Measurements from ENCODE around the gene NIP7. TPM values are rescaled to one million over a fixed set of nuclear protein-coding genes. Genes with fewer than 3 reads are reported as not detected.
A peak's percentile ranks its signal among the peaks of the same experiment; 100 is the strongest.

Gene NIP7
- total and polyA plus RNA-seq, 2 of the 8 experiments (the other 6 are each of a cell fraction or from before 2014, with no cell fraction given) = 14.5 to 52.2 TPM

GRCh38 chr16:69330286-69331109 is 9.1 kb upstream of the NIP7 start, which contains the start of gene PDF:
Gene PDF (minus strand): TSS chr16:69330588. CDS start chr16:69330570, 18 bp downstream.
- Histone ChIP-seq H3K23me2 (ENCODE audit: low read depth, low read length) (peaks cover 11% of the 10 kb centered on the region; the same call in 1 of the 2 replicates), H2AK5ac (ENCODE audit: low read depth, low read length) (no peak within 1 kb of the TSS), H3K27ac (ENCODE audit: low read depth, low read length) (peak within 1 kb of the TSS; percentile 95), H3K4me1 (replicated peaks in 1 of 4; ENCODE audit: control insufficient read depth in 3 of 4, insufficient read depth in 4 of 4, low read length in 3 of 4) (peaks cover 6 to 19% (median 12%) of the 10 kb centered on the region in 4 experiments), H3K14ac (ENCODE audit: insufficient read length) (no peak within 1 kb of the TSS), H3K9me3 (ENCODE audit: insufficient read depth in 2 of 2, low read depth in 1 of 2, low read length in 1 of 2) (no peaks in the 10 kb centered on the region), H3K4ac (replicated peaks; ENCODE audit: insufficient read length, low read depth, low read length) (peak within 1 kb of the TSS; percentile 93), H3K79me1 (ENCODE audit: low read depth, low read length) (peaks cover 17% of the 10 kb centered on the region), H3K79me2 (ENCODE audit: control insufficient read depth in 1 of 2, insufficient read depth in 2 of 2, low read length in 2 of 2) (peaks cover 9 to 44% of the 10 kb centered on the region in 2 experiments), H3K4me2 (ENCODE audit: insufficient read depth in 1 of 2, low read depth in 2 of 2, low read length in 2 of 2) (peak within 1 kb of the TSS; percentile 88 to 97), H2BK120ac (replicated peaks; ENCODE audit: low read depth, low read length) (no peak within 1 kb of the TSS), H3K56ac (replicated peaks; ENCODE audit: insufficient read length, low read depth, low read length) (peak within 1 kb of the TSS; percentile 83), H4K5ac (ENCODE audit: insufficient read length, low read depth, low read length) (peak within 1 kb of the TSS; percentile 98), H3K18ac (ENCODE audit: extremely low read depth, low read length) (peak within 1 kb of the TSS; percentile 93), H3K27me3 (replicated peaks in 1 of 4; ENCODE audit: control insufficient read depth in 3 of 4, extremely low read depth in 1 of 4, insufficient read depth in 3 of 4, low read length in 3 of 4) (no peaks in the 10 kb centered on the region), H3K23ac (ENCODE audit: insufficient read length) (no peak within 1 kb of the TSS), H2AFZ (ENCODE audit: low read length) (no peak within 1 kb of the TSS), H3K9ac (replicated peaks in 1 of 4; ENCODE audit: extremely low read depth in 1 of 4, low read depth in 3 of 4, low read length in 3 of 4) (peak within 1 kb of the TSS; percentile 50 to 98 (median 86)), H4K8ac (ENCODE audit: extremely low read depth, insufficient read depth, low read length) (peak within 1 kb of the TSS; percentile 96), H2BK15ac (ENCODE audit: low read length) (0 out of 2 replicates have a peak within 1 kb of the TSS, but pooled peaks have one; percentile 40), H4K20me1 (replicated peaks in 1 of 2; ENCODE audit: control insufficient read depth in 1 of 2, insufficient read depth in 2 of 2, low read length in 2 of 2) (peaks cover 10 to 30% of the 10 kb centered on the region in 2 experiments), H2BK5ac (ENCODE audit: low read depth, low read length) (peak within 1 kb of the TSS; percentile 85), H2BK20ac (ENCODE audit: low read length) (no peak within 1 kb of the TSS), H4K91ac (replicated peaks; ENCODE audit: insufficient read length, low read length) (peak within 1 kb of the TSS; percentile 77), H3K36me3 (ENCODE audit: control insufficient read depth in 2 of 4, insufficient read depth in 4 of 4, low read length in 3 of 4) (peaks cover 24 to 72% (median 42%) of the 10 kb centered on the region in 4 experiments), H3K4me3 (ENCODE audit: extremely low read depth in 1 of 4, insufficient read depth in 2 of 4, low read depth in 3 of 4, low read length in 4 of 4) (peak within 1 kb of the TSS; percentile 49 to 93 (median 86)), H2BK12ac (ENCODE audit: low read depth, low read length) (no peak within 1 kb of the TSS)
- FAIRE-seq = no peak
- peak; percentile 84 to 93 for DNase-seq (ENCODE audit: low read depth in 1 of 2, low spot score in 2 of 2)
- CTCF ChIA-PET (ENCODE audit: partially characterized antibody) = interaction anchor here (0.9 to 1.1 kb wide), 3 partner anchors 19 to 397 kb away, joined by 3 to 4 read pairs (median 3); no protein-coding TSS in a partner anchor
- POLR2A ChIA-PET (ENCODE audit: partially characterized antibody) = interaction anchor here (0.5 to 29.8 kb wide), 14 partner anchors 6 to 741 kb away, joined by 3 to 497 read pairs (median 4); partner anchors contain the start of genes CDH3, CHTF8, COG8 and NIP7
- 8% methylated on average over 66 of the region's 93 CpGs; no CpG with 5 or more reads in 1 of the 2 experiments for WGBS, 2 experiments (ENCODE audit: extremely low coverage in 1 of 2, insufficient coverage in 1 of 2, insufficient read length in 1 of 2, insufficient replicate concordance in 2 of 2, low coverage in 1 of 2, low lambda C conversion rate in 2 of 2, missing lambda C conversion rate in 1 of 2)
- TF ChIP-seq YY1 (IDR thresholded peaks at IDR 0.05; ENCODE audit: low read depth, low read length) (peak; percentile 85; the same call in 1 of the 2 replicates), TBP (IDR thresholded peaks at IDR 0.05; ENCODE audit: low read depth, low read length) (peak; percentile 78), PHF8 (conservative IDR thresholded peaks at IDR 0.05; ENCODE audit: low read depth, low read length) (peak; percentile 90), RAD21 (IDR thresholded peaks at IDR 0.05 in 1 of 2, conservative IDR thresholded peaks at IDR 0.05 in 1 of 2; ENCODE audit: low read depth in 2 of 2, low read length in 2 of 2) (no peak), CTBP2 (IDR thresholded peaks at IDR 0.05; ENCODE audit: borderline replicate concordance, insufficient read depth, insufficient read length, low read length) (no peak), USF2 (IDR thresholded peaks at IDR 0.05; ENCODE audit: low read length) (no peak)
- TF ChIP-seq, protein P1, sequence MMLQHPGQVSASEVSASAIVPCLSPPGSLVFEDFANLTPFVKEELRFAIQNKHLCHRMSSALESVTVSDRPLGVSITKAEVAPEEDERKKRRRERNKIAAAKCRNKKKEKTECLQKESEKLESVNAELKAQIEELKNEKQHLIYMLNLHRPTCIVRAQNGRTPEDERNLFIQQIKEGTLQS (IDR thresholded peaks at IDR 0.05; ENCODE audit: insufficient read depth, low read depth, low read length) = no peak
- TF ChIP-seq, protein P2, sequence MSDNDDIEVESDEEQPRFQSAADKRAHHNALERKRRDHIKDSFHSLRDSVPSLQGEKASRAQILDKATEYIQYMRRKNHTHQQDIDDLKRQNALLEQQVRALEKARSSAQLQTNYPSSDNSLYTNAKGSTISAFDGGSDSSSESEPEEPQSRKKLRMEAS (IDR thresholded peaks at IDR 0.05) = peak; percentile 51
